Subcutaneous adipose tissue (tissue), 4 donors: ENCODE data around the gene MAGED1. TPM values are rescaled to one million over a fixed set of nuclear protein-coding genes. Genes with fewer than 3 reads are reported as not detected.

Source experiments
- CTCF ChIP-seq: fragments of 450-650 bp; IDR thresholded peaks from one replicate; pipeline ENCODE4 v1.5.1; 2016; ENCODE audit warnings: low read depth, mild to moderate bottlenecking, control low read depth, antibody characterized with exemption, moderate library complexity
- total RNA-seq, 4 donors: library from RNA; depleted of rRNA; stranded (reverse); fragments of >200 nt; gene quantifications; one replicate each; pipeline ENCODE4 v1.1.0, GENCODE V29; 2016

MAGED1 gene
- total RNA-seq, 4 donors from 2014 or later = 21.4 to 39.0 (median 23.7) TPM

GRCh38 chrX:51874123-51874522 is 19.3 kb upstream of the MAGED1 start:
- no peak for TF ChIP-seq CTCF

- TF ChIP-seq CTCF = no peak
Measured at GRCh38 chrX:51876441-51876840, 17.0 kb upstream of the MAGED1 start.

GRCh38 chrX:51878056-51878455 is 15.4 kb upstream of the MAGED1 start:
- TF ChIP-seq CTCF = no peak

GRCh38 chrX:51889851-51890250 is 3.6 kb upstream of the MAGED1 start:
- TF ChIP-seq CTCF = no peak

- no peak for TF ChIP-seq CTCF
Measured at GRCh38 chrX:51891245-51891644, 2.2 kb upstream of the MAGED1 start.

GRCh38 chrX:51891821-51892551 is 1.4 kb upstream of the MAGED1 start:
- TF ChIP-seq CTCF = no peak

GRCh38 chrX:51893931-51894696 is 691 bp downstream of the MAGED1 start:
- TF ChIP-seq CTCF = no peak
